ENCODE results near the gene TEC. TPM values are rescaled to one million over a fixed set of nuclear protein-coding genes. Genes with fewer than 3 reads are reported as not detected.
A peak's percentile ranks its signal among the peaks of the same experiment; 100 is the strongest.
"Not testable (repeated sequence)": the region's sequence is repeated elsewhere in the genome, so short reads cannot be mapped to it uniquely, and the experiment has no call there.

The TEC gene
- 1.3 and 1.4 TPM in 2 replicates for total RNA-seq

DNA sequence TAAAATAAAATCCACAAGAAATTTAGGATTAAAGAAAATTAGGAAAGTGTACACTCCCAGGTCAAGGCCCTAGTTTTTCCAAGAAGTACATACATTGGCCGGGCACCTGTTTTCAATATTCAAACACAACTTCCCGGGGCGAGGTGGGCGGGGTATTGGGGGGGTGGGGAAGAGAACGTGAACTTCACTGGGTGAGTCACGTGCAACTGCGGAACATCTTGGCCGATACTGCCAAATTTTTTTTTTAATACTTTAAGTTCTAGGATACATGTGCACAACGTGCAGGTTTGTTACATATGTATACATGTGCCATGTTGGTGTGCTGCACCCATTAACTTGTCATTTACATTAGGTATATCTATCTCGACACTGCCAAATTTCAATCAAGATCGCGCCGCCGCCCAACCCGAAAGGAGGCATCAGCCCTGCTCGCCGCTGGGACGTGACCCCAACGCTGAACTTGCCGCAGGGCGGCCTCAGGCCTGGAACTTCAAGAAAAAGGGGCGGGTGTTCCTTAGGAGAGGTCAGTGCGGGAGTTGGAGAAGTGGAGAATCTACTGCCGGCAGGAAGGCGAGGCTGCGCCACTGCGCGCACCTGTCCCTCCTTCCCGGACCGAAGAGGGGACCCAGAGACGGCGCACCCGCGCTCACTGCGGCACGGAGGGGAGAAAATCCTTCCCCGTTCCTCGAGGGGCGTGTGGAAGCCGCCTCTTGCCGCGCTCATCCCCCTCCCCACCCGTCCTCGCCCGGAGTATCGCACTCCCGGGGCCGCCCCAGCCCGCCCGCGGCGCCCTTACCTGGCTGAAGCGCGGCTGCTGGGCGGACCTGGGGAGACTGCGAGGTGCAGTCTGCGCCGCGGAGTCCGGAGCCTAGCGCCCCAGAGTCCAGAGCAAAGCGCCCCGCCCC, at the start of gene TEC:
TEC (minus strand) TSS at position 883 of the 905 bp plus-strand sequence. CDS start 41,224 bp downstream, outside the sequence.
- TF ChIP-seq, protein P1, sequence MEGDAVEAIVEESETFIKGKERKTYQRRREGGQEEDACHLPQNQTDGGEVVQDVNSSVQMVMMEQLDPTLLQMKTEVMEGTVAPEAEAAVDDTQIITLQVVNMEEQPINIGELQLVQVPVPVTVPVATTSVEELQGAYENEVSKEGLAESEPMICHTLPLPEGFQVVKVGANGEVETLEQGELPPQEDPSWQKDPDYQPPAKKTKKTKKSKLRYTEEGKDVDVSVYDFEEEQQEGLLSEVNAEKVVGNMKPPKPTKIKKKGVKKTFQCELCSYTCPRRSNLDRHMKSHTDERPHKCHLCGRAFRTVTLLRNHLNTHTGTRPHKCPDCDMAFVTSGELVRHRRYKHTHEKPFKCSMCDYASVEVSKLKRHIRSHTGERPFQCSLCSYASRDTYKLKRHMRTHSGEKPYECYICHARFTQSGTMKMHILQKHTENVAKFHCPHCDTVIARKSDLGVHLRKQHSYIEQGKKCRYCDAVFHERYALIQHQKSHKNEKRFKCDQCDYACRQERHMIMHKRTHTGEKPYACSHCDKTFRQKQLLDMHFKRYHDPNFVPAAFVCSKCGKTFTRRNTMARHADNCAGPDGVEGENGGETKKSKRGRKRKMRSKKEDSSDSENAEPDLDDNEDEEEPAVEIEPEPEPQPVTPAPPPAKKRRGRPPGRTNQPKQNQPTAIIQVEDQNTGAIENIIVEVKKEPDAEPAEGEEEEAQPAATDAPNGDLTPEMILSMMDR (conservative IDR thresholded peaks at IDR 0.05; ENCODE audit: low read depth, low read length), result no peak
- DNase-seq (ENCODE audit: low read depth), result no peak
- H3K4me3 ChIP-seq (ENCODE audit: low read depth, low read length), result peak within 1 kb of the TSS; percentile 94

GRCh38 chr4:48315728-48316630, 46.3 kb upstream of the TEC start:
- H3K4me3 ChIP-seq (ENCODE audit: low read depth, low read length), result no peak overlapping the region
- TF ChIP-seq, protein P1 (conservative IDR thresholded peaks at IDR 0.05; ENCODE audit: low read depth, low read length), result peak; percentile 80
- no peak for DNase-seq (ENCODE audit: low read depth)

GRCh38 chr4:48314746-48315145, 45.1 kb upstream of the TEC start:
- H3K4me3 ChIP-seq (ENCODE audit: low read depth, low read length); DNase-seq (ENCODE audit: low read depth): not testable (repeated sequence)

GRCh38 chr4:48311896-48312295, 42.3 kb upstream of the TEC start:
- DNase-seq (ENCODE audit: low read depth), result no peak

GRCh38 chr4:48308901-48309300, 39.3 kb upstream of the TEC start:
- TF ChIP-seq, protein P1 (conservative IDR thresholded peaks at IDR 0.05; ENCODE audit: low read depth, low read length), result no peak
- DNase-seq (ENCODE audit: low read depth), result no peak
- H3K4me3 ChIP-seq (ENCODE audit: low read depth, low read length), result no peak overlapping the region

More at GRCh38 chr4:48311896-48312295, 42.3 kb upstream of the TEC start:
- TF ChIP-seq, protein P1 (conservative IDR thresholded peaks at IDR 0.05; ENCODE audit: low read depth, low read length), result no peak
- no peak overlapping the region for H3K4me3 ChIP-seq (ENCODE audit: low read depth, low read length)

DNA sequence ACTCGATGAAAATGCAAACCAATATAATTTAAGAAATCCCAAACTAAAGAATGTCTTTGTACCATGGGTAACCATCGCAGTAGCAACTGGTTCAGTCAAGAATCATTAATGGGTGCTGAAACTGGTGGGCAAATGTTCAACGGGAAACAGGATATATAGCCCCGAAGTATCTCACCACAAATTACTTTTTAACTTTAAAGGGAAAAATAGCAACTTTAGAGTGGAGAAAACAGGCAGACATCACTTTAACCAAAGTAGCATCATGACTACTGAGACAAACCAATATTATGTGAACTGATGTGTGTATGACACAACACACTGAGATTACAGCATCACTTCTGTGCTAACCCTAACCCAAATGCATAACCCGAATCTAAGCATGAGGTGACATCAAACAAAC, 37.9 kb upstream of the TEC start:
- TF ChIP-seq, protein P1 (conservative IDR thresholded peaks at IDR 0.05; ENCODE audit: low read depth, low read length), result no peak
- H3K4me3 ChIP-seq (ENCODE audit: low read depth, low read length), result no peak overlapping the region
- no peak for DNase-seq (ENCODE audit: low read depth)

GRCh38 chr4:48305508-48305907, 35.9 kb upstream of the TEC start:
- TF ChIP-seq, protein P1 (conservative IDR thresholded peaks at IDR 0.05; ENCODE audit: low read depth, low read length), result no peak
- no peak overlapping the region for H3K4me3 ChIP-seq (ENCODE audit: low read depth, low read length)
- no peak for DNase-seq (ENCODE audit: low read depth)

Data from epithelial cell of proximal tubule (primary cell).